Eye (tissue), 1 donor: ENCODE measurements around the gene PPFIBP1.
"Not testable (repeated sequence)": the region's sequence is repeated elsewhere in the genome, so short reads cannot be mapped to it uniquely, and the experiment has no call there.

Experiments used
- DNase-seq: peaks from one replicate; pipeline ENCODE4 v3.0.0-alpha.2; 2015

Gene PPFIBP1

GRCh38 chr12:27571463-27571862 lies 47.5 kb downstream of the PPFIBP1 start:
- DNase-seq = no peak

GRCh38 chr12:27572486-27573255 lies 48.7 kb downstream of the PPFIBP1 start:
- DNase-seq = no peak

GRCh38 chr12:27573972-27574371 lies 50.0 kb downstream of the PPFIBP1 start:
- no peak for DNase-seq

GRCh38 chr12:27575090-27575761 lies 51.2 kb downstream of the PPFIBP1 start:
- no peak for DNase-seq

- no peak for DNase-seq
Observed at GRCh38 chr12:27575762-27576118, 51.7 kb downstream of the PPFIBP1 start.

GRCh38 chr12:27576667-27577347 lies 52.8 kb downstream of the PPFIBP1 start:
- no peak for DNase-seq

- no peak for DNase-seq
Observed at GRCh38 chr12:27577688-27578087, 53.7 kb downstream of the PPFIBP1 start.

- no peak for DNase-seq
Observed at GRCh38 chr12:27578689-27579372, 54.8 kb downstream of the PPFIBP1 start.

GRCh38 chr12:27580561-27581330 lies 56.7 kb downstream of the PPFIBP1 start:
- DNase-seq = no peak

- not testable (repeated sequence) for DNase-seq
Observed at GRCh38 chr12:27581331-27581671, 57.3 kb downstream of the PPFIBP1 start.

- DNase-seq = not testable (repeated sequence)
Observed at GRCh38 chr12:27581833-27582232, 57.8 kb downstream of the PPFIBP1 start.

GRCh38 chr12:27582445-27582844 lies 58.4 kb downstream of the PPFIBP1 start:
- DNase-seq = not testable (repeated sequence)

- no peak for DNase-seq
Observed at GRCh38 chr12:27583057-27583797, 59.2 kb downstream of the PPFIBP1 start.

- no peak for DNase-seq
Observed at GRCh38 chr12:27583981-27584380, 60.0 kb downstream of the PPFIBP1 start.

- no peak for DNase-seq
Observed at GRCh38 chr12:27585739-27586265, 61.8 kb downstream of the PPFIBP1 start.

- not testable (repeated sequence) for DNase-seq
Observed at GRCh38 chr12:27588075-27588730, 64.2 kb downstream of the PPFIBP1 start.

GRCh38 chr12:27588776-27589175 lies 64.8 kb downstream of the PPFIBP1 start:
- no peak for DNase-seq

- DNase-seq = no peak
Observed at GRCh38 chr12:27589419-27589818, 65.4 kb downstream of the PPFIBP1 start.

- not testable (repeated sequence) for DNase-seq
Observed at GRCh38 chr12:27591698-27592097, 67.7 kb downstream of the PPFIBP1 start.

GRCh38 chr12:27592548-27592947 lies 68.5 kb downstream of the PPFIBP1 start:
- DNase-seq = no peak

- DNase-seq = no peak
Observed at GRCh38 chr12:27593266-27593665, 69.3 kb downstream of the PPFIBP1 start.
